DND-41 (cell line): ENCODE results near the gene PDE4B.

Experiments
- ATAC-seq: fragments of 200-7000 bp; cut with Tn5 transposase; 3 replicates; pipeline ENCODE4 v1.9.1; 2021; ENCODE audit warnings: low read depth; ENCODE audit not compliant: insufficient read depth
- DNase-seq: peaks from one replicate; pipeline ENCODE4 v3.0.0-alpha.2; 2020
- H2AFZ ChIP-seq: 2 replicates; pipeline ENCODE4 v1.6.0; 2012; ENCODE audit warnings: low read depth, low read length
- H3K27ac ChIP-seq: 2 replicates; pipeline ENCODE4 v1.5.1; 2012; ENCODE audit warnings: low read length, inconsistent platforms
- H3K27me3 ChIP-seq: fragments of 200-600 bp; sonication (generic); 2 replicates; pipeline ENCODE4 v1.6.0; 2012; ENCODE audit warnings: low read length, mild to moderate bottlenecking, inconsistent platforms; ENCODE audit not compliant: insufficient read depth, poor library complexity
- H3K36me3 ChIP-seq: 2 replicates; pipeline ENCODE4 v1.5.1; 2012; ENCODE audit warnings: low read length, inconsistent platforms; ENCODE audit not compliant: insufficient read depth
- H3K4me1 ChIP-seq: 2 replicates; pipeline ENCODE4 v1.5.1; 2012; ENCODE audit warnings: mild to moderate bottlenecking, low read length; ENCODE audit not compliant: insufficient read depth
- H3K4me2 ChIP-seq: 2 replicates; pipeline ENCODE4 v1.6.0; 2012; ENCODE audit warnings: mild to moderate bottlenecking, moderate library complexity, low read length, inconsistent platforms; ENCODE audit not compliant: insufficient read depth
- H3K4me3 ChIP-seq, 2 experiments: fragments of 200-600 bp in 1 of 2; shearing (Covaris generic) in 1 of 2; 2 replicates each; pipeline ENCODE4 v1.5.1; 2012 to 2016; ENCODE audit warnings: inconsistent platforms in 2 of 2, low read length in 2 of 2, mild to moderate bottlenecking in 2 of 2, low read depth in 1 of 2, moderate library complexity in 1 of 2
- H3K79me2 ChIP-seq: 2 replicates; pipeline ENCODE4 v1.6.0; 2012; ENCODE audit warnings: low read length, inconsistent platforms; ENCODE audit not compliant: insufficient read depth
- H3K9ac ChIP-seq: 2 replicates; pipeline ENCODE4 v1.6.0; 2012; ENCODE audit warnings: low read depth, mild to moderate bottlenecking, inconsistent platforms, low read length, moderate library complexity
- H3K9me3 ChIP-seq: 2 replicates; pipeline ENCODE4 v1.5.1; 2012; ENCODE audit warnings: low read length, moderate library complexity, mild to moderate bottlenecking, inconsistent platforms; ENCODE audit not compliant: insufficient read depth, severe bottlenecking
- H4K20me1 ChIP-seq: 2 replicates; pipeline ENCODE4 v1.6.0; 2012; ENCODE audit warnings: low read length; ENCODE audit not compliant: insufficient read depth
- CTCF ChIP-seq: IDR thresholded peaks from 2 replicates; pipeline ENCODE4 v1.5.1; 2012; ENCODE audit warnings: borderline replicate concordance, low read length, moderate library complexity, mild to moderate bottlenecking; ENCODE audit not compliant: poor library complexity, severe bottlenecking; ENCODE audit errors: extremely low read depth
- EZH2 ChIP-seq: IDR thresholded peaks from 3 replicates; pipeline ENCODE4 v1.6.1; 2012; ENCODE audit warnings: borderline replicate concordance, low read depth, mild to moderate bottlenecking, moderate library complexity, low read length, inconsistent platforms; ENCODE audit not compliant: severe bottlenecking

Gene PDE4B

GRCh38 chr1:66172272-66172671 is 379.6 kb downstream of the PDE4B start:
- H3K27ac ChIP-seq, result no peak overlapping the region
- no peaks in the 10 kb centered on the region for H3K9me3 ChIP-seq
- H2AFZ ChIP-seq, result no peak overlapping the region
- no peaks in the 10 kb centered on the region for H3K79me2 ChIP-seq
- ATAC-seq, result no peak
- DNase-seq, result no peak
- no peak overlapping the region for H3K4me2 ChIP-seq
- no peak overlapping the region for H3K4me3 ChIP-seq
- peaks cover 4% of the 10 kb centered on the region for H3K27me3 ChIP-seq
- H3K9ac ChIP-seq, result no peak overlapping the region
- no peaks in the 10 kb centered on the region for H4K20me1 ChIP-seq
- TF ChIP-seq EZH2, result no peak
- TF ChIP-seq CTCF, result no peak
- no peaks in the 10 kb centered on the region for H3K36me3 ChIP-seq
- no peaks in the 10 kb centered on the region for H3K4me1 ChIP-seq

- Histone ChIP-seq H3K9ac (no peak overlapping the region), H4K20me1 (no peaks in the 10 kb centered on the region), H3K4me2 (no peak overlapping the region), H3K9me3 (no peaks in the 10 kb centered on the region), H3K79me2 (no peaks in the 10 kb centered on the region), H3K36me3 (no peaks in the 10 kb centered on the region), H3K27ac (no peak overlapping the region), H3K27me3 (peaks cover 4% of the 10 kb centered on the region), H3K4me1 (no peaks in the 10 kb centered on the region), H3K4me3 (no peak overlapping the region), H2AFZ (no peak overlapping the region)
- TF ChIP-seq EZH2 (no peak), CTCF (no peak)
- DNase-seq (no peak), ATAC-seq (no peak)
Measured at GRCh38 chr1:66175098-66175497, 382.4 kb downstream of the PDE4B start.

GRCh38 chr1:66175581-66175980 is 382.9 kb downstream of the PDE4B start:
- no peak overlapping the region for H3K4me2 ChIP-seq
- no peaks in the 10 kb centered on the region for H3K36me3 ChIP-seq
- no peaks in the 10 kb centered on the region for H3K4me1 ChIP-seq
- H3K9ac ChIP-seq, result no peak overlapping the region
- H4K20me1 ChIP-seq, result no peaks in the 10 kb centered on the region
- no peak for DNase-seq
- no peak for ATAC-seq
- no peaks in the 10 kb centered on the region for H3K9me3 ChIP-seq
- TF ChIP-seq EZH2, result no peak
- TF ChIP-seq CTCF, result no peak
- H3K27ac ChIP-seq, result no peak overlapping the region
- peaks cover 4% of the 10 kb centered on the region for H3K27me3 ChIP-seq
- no peak overlapping the region for H3K4me3 ChIP-seq
- H2AFZ ChIP-seq, result no peak overlapping the region
- no peaks in the 10 kb centered on the region for H3K79me2 ChIP-seq

GRCh38 chr1:66176012-66176715 is 383.5 kb downstream of the PDE4B start:
- H3K36me3 ChIP-seq, result no peaks in the 10 kb centered on the region
- peaks cover 4% of the 10 kb centered on the region for H3K27me3 ChIP-seq
- no peak overlapping the region for H3K9ac ChIP-seq
- H3K27ac ChIP-seq, result no peak overlapping the region
- no peak overlapping the region for H2AFZ ChIP-seq
- H3K79me2 ChIP-seq, result no peaks in the 10 kb centered on the region
- DNase-seq, result no peak
- no peak for ATAC-seq
- no peaks in the 10 kb centered on the region for H3K9me3 ChIP-seq
- no peaks in the 10 kb centered on the region for H3K4me1 ChIP-seq
- TF ChIP-seq EZH2 (no peak), CTCF (no peak)
- no peak overlapping the region for H3K4me3 ChIP-seq
- no peak overlapping the region for H3K4me2 ChIP-seq
- no peaks in the 10 kb centered on the region for H4K20me1 ChIP-seq
